Right kidney (tissue), 1 donor: ENCODE results near the gene DDX54.
"Not testable (repeated sequence)": the region's sequence is repeated elsewhere in the genome, so short reads cannot be mapped to it uniquely, and the experiment has no call there.

Source experiments
- DNase-seq: peaks from one replicate; pipeline ENCODE4 v3.0.0-alpha.2; 2016

DDX54 gene

DNA sequence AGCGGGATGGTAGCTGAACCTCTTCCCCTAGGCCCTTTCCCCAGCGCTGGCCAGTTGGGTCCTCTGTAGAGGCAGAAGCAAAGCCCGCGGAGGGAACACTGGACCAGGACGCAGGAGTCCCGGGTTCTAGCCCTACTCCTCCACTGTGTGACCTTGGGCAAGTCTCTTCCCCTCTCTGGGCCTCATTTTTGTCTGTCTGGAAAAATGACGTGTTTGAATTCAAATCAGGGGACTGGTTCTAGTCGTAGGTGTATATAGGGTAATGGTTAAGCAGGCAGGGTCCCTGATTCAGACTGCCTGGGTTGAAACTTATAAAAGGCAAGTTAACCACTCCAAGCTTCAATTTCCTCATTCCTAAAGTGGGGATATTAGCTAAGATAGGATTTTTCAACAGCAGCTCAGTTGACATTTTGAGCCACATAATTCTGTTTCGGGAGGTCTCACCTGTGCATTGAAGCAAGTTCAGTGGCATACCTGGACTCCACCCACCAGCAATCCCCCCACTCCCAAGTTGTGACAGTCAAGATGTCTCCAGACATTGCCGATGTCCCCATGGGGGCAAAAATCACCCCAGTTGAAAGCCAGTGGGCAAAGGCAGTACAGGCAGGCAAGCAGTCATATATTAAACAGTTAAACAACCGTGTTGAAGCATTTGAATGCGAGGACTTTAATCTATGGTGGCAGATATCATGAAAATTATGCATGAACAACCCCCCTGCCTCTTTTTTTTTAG is 36.9 kb upstream of the DDX54 start:
- no peak for DNase-seq

DNA sequence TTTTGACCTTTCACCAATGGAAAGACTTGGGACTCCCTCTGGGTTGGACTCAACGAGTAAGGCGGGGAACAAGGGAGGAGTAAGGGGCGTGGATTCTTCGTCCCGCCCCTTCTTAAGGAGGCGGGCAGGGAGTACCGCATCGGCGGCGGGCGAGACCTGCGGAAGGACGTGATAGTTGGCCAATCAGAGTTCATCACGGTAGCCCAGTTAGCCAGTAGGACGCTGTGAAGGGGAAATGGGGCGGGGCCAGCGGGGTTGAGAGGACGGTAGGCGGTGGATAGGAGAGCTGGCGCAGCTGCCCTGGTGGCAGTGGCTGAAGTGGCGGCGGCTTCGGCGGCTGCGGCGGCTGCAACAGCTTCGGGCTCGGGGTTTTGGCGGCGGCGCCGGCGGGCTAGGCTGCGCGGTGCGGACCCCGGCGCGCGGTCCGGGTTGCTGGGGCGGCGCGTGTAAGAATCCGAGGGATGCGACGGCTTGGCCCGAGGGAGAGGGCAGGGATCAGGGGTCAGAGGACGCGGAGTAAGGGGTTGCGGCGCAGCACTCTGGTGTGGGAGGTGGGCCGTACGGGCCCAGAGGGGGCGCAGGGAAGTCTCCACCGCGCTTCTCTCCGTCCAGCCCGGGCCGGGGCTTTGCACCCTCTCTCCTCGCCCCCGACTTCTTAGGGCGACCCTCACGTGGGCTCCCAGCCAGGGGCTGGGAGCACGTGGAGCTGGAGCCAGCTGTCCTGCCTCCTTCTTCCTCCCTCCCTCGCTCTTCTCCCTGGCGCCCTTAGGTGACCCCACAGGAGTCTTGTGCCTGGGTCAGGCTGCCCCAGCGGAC is 36.1 kb upstream of the DDX54 start, which contains the start of gene TPCN1:
Gene TPCN1, plus strand, starts transcription at position 284 of the 816 bp plus-strand sequence. CDS start 5,389 bp downstream, outside the sequence.
- peak; percentile 85 for DNase-seq

DNA sequence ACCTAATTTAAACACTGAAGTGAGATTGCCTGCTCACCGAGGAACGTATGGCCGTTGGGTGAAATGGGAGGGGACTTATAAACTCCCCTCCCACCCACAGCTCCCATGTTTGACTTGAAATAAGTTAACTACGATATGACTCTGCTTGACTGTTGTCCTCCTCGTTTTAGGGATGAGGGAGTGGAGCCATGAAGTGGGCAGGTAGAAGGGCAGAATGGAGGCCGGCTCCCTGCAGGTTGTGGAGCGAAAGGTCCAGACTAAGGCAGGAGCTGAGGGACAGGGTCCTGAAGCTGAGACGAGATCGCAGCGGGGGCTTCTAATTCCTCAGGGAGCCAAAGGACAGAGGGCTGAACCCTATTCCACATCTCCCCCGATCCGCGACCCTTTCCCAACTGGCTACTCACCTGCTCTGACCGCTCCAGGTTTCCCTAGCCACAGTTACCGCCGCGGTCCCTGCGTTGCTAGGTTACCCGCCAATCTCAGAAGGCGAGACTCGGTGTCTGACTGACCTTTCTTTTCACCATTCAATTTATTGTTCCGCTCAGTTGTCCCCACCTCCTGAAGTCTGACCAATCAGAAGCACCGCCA is 35.4 kb upstream of the DDX54 start:
- no peak for DNase-seq

DNA sequence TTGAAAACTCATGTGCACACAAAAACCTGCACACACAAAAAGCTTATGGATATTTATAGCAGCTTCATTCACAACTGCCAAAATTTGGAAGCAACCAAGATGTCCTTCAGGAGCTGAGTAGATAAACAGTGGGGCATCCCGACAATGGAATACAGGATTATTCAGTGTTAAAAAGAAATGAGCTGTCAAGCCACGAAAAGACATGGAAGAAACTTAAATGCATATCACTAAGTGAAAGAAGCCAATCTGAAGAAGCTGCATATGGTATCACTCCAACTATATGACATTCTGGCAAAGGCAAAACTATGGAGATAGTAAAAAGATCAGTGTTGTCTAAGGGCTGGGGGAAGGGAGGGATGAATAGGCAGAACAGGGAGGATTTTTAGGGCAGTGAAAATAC is 30.7 kb upstream of the DDX54 start:
- no peak for DNase-seq

DNA sequence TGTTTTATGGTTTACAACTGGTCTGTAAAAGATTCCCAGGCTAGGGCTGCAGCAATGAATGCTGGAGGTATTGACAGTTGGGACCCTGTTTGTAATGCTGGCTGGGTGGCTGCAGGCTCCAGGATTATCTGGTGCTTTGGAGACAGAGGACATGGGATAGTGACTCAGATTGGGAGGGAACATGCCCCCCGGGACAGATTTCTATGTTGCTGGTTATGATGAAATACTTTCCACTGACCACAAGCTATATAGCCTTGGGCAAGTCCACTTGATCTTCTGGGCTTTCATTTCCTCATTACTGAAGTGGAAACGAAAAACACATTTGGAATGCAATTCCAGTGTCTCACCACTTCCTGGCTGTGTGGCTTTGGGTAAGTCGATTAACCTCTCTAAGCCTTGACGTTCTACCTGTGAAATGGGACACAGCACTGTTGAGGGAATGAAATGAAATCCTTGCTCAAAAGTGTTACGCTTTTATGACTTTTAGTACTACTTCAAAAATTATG is 29.7 kb upstream of the DDX54 start:
- DNase-seq, result no peak

DNA sequence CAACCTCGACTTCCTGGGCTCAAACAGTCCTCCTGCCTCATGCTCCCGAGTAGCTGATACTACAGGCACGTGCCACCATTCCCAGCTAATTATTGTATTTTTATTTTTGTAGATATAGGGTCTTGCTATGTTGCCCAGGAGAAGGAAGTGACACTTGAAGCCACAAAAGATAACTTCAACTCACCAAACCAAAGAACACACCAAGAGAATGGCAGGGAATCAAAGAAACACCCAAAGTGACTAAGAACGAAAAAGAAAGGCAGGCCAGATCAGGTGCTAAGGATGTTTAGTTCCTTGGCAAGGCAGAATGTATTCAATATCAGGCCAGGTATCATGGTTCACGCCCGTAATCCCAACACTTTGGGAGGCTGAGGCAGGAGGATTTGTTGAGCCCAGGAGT is 25.9 kb upstream of the DDX54 start:
- no peak for DNase-seq

DNA sequence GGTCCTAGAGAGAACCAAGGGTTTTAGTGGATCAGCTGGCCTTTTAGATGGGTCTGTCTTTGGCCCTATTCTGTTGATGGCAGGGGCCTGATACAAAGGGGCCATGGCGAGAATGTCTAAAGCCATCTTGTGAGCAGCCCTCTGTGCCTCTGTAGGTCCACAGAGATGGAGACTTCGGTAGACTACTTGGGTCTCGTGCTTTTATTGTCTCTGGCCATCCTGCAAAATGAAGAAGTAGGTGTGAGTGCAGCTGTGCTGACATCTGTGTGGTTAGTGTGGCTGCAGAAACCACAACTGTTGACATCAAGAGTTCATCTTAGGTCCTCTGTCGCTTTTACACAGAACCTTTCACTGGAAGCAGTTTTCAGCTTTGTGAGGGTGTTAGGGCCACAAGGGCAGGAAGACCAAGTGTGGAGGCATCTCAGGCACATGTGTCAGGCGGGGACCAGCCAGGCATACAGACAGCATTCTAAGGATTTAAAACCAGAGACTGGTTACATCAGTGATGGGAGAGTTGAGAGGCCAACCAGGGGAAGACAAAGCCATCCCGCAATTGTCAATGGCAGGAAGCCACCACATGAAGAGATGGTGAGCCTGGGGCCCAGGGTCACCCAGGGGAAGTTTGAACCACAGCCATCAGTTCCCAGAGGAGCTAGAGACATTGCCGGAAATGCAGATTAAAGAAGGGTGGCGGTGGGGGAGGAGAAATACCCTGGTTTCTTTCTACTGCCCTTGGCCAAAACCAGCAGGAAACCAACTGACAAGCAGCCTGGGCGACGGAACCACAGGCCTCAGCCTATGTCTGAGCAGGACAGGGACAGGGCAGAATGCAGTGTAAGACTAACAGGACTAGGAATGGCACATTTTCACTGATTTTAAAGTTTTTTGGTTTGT is 23.0 kb upstream of the DDX54 start:
- no peak for DNase-seq

DNA sequence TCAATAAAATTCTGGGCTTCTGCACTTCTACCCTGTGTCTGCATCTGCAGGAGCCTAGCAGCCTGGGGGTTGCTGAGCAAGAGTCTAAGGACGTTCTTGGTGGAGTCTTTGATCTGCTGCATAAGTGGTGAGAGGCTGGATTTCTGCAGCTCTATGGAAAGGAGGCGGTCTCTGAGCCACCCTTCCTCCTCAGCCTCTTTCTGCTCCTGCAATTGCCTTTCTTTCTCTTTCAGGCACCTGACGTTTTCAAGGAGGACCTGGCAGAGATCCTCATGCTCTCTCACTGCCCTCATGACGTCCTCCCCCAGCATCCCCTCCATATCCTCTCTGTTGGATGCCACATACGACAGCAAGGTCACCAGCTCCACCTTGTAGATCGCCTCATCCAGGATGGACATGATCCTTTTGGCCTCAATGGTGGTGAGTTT is 22.3 kb upstream of the DDX54 start:
- no peak for DNase-seq

DNA sequence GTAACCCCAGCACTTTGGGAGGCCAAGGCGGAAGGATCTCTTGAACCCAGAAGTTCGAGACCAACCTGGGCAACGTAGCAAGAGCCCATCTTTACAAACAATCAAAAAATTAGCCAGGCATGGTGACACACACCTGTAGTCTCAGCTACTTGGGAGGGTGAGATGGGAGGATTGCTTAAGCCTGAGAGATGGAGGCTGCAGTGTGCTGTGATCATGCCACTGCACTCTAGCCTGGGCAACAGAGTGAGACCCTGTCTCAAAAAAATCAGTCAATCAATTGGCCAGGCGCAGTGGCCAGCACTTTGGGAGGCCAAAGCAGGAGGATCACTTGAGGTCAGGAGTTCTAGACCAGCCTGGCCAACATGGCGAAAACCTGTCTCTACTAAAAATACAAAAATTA is 21.5 kb upstream of the DDX54 start:
- DNase-seq, result not testable (repeated sequence)

DNA sequence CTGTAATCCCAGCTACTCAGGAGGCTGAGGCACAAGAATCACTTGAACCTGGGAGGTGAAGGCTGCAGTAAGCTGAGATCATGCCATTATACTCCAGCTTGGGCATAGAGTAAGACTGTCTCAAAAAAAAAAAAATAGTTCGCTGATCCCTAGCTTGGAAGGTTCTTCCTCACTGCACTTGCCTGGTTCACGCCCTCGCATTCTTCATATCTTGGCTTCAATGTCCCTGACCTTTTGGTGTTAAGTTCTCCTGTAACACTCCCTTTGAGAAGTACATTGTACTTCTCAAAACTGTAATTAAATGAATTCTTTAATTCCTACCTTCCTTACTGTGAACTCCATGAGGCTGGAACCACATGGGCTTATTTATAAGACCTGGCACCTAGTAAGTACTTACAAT is 19.5 kb upstream of the DDX54 start:
- no peak for DNase-seq

DNA sequence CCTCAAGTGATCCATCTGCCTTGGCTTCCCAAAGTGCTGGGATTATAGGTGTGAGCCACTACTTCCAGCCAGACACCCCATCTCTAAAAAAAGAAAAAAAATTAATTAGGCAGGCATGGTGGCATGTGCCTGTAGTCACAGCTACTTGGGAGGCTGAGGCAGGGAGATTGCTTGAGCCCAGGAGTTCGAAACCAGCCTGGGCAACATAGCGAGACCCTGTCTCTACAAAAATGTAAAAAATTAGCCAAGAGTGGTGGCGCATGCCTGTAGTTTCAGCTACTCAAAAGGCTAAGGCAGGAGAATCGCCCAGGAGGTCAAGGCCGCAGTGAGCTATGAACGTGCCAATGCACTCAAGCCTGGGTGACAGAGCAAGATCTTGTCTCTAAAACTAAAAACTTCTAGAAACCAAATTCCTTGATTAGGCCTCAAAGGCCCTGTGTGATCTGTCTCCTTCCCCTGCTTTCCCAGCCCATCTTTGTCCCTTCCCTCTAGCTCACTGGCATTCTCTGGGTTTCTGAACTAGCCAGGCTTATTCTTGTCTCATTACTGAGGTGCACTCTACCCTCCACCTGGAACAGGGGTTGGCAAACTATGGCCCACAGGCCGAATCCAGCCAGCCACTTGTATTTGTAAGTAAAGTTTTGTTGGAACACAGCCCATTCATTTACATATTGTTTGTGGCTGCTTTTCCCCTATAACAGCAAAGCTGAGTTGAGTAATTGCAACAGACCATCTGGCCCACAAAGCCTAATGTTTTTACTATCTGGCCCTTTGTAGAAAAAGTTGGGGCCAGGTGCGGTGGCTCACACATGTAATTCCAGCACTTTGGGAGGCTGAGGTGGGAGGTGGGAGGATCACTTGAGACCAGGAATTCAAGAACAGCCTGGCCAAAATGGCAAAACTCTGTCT is 18.8 kb upstream of the DDX54 start:
- DNase-seq, result no peak

DNA sequence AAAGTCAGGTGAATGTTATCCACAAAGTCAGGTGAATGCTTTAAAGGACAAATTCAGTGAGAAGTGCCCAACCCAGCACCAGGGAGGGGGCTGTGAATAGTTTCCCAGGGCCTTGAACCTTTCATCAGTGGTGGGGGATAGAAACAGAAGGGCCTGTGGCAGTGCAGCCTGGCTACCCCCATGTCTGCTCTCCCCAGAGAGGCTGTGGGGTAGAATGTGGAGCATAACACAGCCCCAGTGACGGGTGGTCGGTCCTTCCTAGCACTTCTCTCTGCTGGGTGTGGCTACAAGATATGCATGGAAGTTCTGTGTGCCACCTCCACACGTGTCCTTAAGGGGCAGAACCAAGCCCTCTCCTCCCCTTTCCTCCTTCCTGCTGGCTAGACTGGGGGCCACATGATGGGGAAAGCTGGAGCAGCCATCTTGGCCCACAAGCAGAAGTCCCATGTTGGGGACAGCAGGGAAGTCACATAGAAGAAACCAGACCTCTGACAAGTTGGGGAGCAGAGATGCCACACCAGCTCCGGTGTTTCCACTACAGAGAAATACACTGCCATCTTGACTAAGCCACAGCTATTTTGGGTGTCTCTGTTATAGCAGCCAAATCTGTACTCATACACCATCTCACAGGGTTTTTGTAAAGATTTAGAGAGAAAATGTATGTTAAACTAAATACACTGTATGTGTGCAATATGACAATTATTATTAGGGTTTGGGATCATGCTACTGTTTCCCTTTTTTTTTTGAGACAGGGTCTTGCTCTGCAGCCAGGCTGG is 17.2 kb upstream of the DDX54 start:
- no peak for DNase-seq

DNA sequence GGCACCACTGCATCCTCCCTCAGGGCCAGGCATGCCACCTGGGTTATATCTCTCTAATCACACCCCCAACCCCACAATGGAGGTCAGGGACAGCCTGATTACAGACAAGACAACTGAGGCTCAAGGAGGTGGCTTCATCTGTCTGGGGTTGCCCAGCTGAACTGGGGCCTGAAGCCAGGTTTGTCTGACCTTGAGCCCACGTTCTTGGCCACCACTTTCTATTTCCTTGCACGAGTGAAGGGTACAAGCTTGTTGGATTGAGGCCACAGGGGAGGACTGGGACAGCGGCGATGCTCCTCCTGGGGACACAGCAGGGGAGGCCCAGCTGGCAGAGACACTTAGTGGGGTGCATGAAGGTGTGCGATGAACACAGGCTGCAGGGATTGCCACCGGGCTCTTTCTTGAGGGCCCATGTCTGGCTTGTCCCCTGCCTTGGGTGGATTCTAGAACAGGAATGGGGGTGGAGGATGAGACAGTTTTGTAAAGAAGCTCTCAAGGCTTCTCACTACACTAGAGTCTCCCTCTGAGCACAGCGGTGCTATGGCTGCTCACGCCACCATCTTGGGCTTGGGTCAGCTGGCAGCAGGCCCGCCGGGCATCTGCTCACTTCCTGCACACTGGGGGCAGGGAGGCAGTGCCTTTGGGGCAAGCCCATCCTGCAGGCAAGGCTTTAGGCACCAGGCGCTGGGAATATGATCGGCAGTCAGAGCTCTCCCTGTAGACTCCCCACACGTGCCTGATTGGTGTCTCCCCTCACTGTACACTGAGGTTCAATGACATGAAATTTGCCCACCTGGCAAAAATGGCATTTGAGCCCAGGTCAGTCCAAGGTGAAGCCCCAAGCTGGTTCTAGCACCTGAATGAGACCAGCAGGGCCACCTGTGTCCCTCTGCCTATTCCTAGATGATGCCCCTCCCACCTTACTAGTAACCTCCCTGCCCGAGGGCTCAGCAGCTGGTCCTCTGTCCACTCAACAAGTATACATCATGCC is 16.2 kb upstream of the DDX54 start:
- DNase-seq, result no peak

DNA sequence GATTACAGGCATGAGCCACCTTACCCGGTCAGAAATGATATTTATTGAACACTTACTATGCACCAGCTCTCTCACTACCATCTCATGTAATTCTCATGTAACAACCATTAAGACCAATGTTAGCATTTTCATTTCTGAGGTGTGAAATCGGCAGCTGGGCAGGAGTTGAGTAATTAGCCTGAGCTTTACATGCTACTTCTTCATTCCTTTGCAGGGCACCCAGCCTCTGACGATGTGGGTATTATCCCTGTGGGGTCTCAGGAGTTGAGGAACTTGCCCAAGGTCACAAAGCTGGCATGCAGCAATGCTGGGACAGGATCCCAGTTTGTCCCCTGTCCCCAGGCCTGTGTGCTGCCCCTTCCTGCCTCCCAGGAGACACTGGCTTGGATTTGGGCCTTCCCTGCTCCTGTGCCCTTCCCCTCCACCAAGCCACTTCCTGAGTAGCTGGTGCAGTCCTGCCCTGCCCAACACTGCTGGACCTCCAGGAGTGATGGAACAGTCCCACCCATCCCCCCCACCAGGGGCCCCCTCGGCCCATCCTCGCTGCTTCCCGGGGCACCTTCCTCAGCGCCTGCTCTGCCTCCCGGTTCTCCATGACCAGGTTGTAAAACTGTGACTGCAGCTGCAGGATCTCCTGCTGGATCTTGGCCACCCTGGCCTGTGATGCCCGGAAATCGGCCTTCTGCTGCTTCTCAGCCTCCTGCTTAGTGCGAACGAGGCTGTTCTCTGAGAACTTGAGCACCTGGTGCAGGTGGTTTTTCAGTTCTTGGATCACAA is 14.9 kb upstream of the DDX54 start:
- no peak for DNase-seq

DNA sequence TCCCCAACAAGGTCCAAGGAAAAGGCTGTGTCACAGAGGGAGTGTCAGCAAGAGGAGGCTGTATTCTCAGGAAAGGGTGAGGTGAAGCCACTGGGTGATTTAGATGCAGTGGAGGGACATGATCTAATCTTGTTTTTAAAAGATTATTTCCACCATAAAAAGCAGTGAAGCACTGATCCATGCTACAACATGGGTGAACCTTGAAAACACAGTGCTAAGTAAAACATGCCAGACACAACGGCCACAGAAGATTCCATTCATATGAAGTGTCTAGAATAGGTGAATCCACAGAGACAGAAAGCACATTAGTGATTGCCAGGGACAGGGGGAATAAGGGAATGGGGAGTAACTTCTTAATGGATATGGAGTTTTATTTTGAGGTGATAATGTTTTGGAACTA is 13.0 kb upstream of the DDX54 start:
- no peak for DNase-seq

DNA sequence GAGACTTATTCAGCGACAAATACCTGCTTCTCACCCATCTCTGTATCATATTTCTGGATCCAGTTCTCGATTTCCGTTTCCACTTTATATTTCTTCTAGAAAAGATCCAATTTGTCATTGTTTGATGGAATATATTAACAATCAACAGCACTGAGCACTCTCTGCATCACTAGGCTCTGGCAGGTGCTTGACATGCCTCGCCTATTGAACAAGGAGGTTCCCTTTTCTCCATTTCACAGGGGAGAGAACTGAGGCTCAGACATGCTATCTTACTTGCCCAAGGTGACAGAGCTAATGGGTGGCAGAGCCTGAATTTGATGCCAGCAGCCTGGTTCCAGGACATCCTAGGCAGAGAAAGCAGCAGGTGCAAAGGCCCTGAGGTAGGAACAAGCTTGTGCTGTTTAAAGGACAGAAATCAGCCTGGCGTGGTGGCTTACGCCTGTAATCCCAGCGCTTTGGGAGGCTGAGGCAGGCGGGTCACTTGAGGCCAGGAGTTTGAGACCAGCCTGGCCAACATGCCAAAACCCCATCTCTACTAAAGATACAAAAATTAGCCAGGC is 12.3 kb upstream of the DDX54 start:
- DNase-seq, result no peak

DNA sequence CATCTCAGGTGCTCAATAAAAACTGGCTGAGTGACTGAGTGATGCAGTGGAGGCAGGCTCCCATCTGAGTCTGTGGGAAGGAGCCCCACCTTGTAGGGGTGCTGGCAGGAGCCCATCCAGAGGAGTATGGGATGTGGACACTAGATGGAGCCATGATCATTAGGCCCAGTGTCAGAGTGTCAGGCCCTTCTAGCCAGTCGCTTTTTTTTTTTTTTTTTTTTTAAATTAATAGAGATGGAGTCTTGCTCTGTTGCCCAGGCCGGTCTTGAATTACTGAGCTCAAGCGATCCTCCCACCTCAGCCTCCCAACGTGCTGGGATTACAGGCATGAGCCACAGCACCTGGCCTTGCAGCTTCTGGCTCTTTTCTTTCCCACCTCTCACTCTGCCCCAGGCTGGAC is 11.7 kb upstream of the DDX54 start:
- DNase-seq, result peak; percentile 36

DNA sequence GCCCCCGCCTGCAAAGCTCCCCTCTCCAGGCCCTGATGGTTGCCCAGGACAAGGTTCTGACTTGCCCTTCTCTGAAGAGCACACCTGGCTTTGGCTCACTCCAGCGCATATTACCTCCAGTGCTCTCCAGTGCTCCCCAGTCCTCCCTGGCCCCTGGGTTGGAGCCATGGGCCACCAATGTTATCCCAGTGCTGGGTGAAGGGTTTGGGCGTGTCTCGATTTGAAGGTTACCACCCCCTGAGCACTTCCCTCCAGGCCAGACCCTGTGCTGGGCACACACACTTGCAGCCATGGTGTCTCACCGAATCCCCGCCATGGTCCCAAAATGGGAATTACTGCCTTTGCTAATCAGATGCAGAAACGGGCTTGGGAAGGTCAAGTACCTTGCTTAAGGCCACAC is 11.3 kb upstream of the DDX54 start:
- DNase-seq, result no peak
